ENCODE measurements around the gene ARHGAP45. TPM values are rescaled to one million over a fixed set of nuclear protein-coding genes. Genes with fewer than 3 reads are reported as not detected.

ARHGAP45 gene
- total and polyA plus RNA-seq, 2 of the 8 experiments (the other 6 are each of a cell fraction or from before 2014, with no cell fraction given): 31.4 to 41.8 TPM

DNA sequence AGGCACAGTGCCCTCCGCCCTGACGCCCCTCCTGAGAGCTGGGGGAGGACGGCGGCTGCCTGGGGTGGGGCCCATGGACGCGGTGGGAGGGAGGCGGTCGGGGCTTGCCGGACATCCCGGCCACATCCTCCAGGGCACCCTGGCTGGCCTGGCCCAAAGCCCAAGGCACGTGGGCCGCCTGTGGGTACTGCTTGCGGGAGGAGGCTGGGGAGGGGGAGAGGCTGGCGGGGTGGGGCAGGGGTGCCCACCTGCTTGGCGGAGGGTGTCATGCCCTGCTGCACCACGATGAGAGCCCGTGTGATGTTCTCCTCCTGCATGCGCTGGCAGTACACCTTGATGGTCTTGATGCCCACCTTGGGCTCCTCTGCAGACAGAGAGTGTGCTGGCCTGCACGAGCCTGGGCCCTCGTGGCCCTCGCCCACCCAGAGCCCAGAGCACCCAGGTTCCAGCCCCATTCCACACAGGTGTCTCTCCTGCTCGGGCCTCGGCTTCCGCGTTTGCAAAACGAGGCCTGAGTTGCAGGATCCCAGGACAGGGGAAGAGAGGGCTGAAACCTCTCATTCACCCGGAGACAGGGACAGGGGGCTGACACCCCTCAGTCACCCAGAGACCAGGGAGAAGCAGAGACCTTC is 24.7 kb downstream of the ARHGAP45 start:
- Histone ChIP-seq H4K5ac (ENCODE audit: insufficient read length, low read depth, low read length) (no peak overlapping the region), H2BK120ac (replicated peaks; ENCODE audit: low read depth, low read length) (no peak overlapping the region), H3K27me3 (replicated peaks in 1 of 4; ENCODE audit: control insufficient read depth in 3 of 4, extremely low read depth in 1 of 4, insufficient read depth in 3 of 4, low read length in 3 of 4) (no peaks in the 10 kb centered on the region; a peak in 1 of 7 replicates), H2AFZ (ENCODE audit: low read length) (no peak overlapping the region), H3K79me2 (ENCODE audit: control insufficient read depth in 1 of 2, insufficient read depth in 2 of 2, low read length in 2 of 2) (peaks cover 8 to 19% of the 10 kb centered on the region in 2 experiments), H3K4me1 (replicated peaks in 1 of 4; ENCODE audit: control insufficient read depth in 3 of 4, insufficient read depth in 4 of 4, low read length in 3 of 4) (peaks cover 0 to 8% (median 5%) of the 10 kb centered on the region in 4 experiments; a peak in 4 of 7 replicates), H3K56ac (replicated peaks; ENCODE audit: insufficient read length, low read depth, low read length) (no peak overlapping the region), H2AK5ac (ENCODE audit: low read depth, low read length) (no peak overlapping the region), H4K20me1 (replicated peaks in 1 of 2; ENCODE audit: control insufficient read depth in 1 of 2, insufficient read depth in 2 of 2, low read length in 2 of 2) (peaks cover 11 to 20% of the 10 kb centered on the region in 2 experiments), H3K14ac (ENCODE audit: insufficient read length) (no peak overlapping the region), H3K23me2 (ENCODE audit: low read depth, low read length) (peaks cover 5% of the 10 kb centered on the region), H3K9me3 (ENCODE audit: insufficient read depth in 2 of 2, low read depth in 1 of 2, low read length in 1 of 2) (no peaks in the 10 kb centered on the region), H2BK15ac (ENCODE audit: low read length) (no peak overlapping the region), H4K91ac (replicated peaks; ENCODE audit: insufficient read length, low read length) (no peak overlapping the region), H3K36me3 (ENCODE audit: control insufficient read depth in 2 of 4, insufficient read depth in 4 of 4, low read length in 3 of 4) (peaks cover 4 to 44% (median 19%) of the 10 kb centered on the region in 4 experiments; a peak in 7 of 8 replicates), H3K4me2 (ENCODE audit: insufficient read depth in 1 of 2, low read depth in 2 of 2, low read length in 2 of 2) (no peak overlapping the region), H3K23ac (ENCODE audit: insufficient read length) (no peak overlapping the region), H3K27ac (ENCODE audit: low read depth, low read length) (no peak overlapping the region), H4K8ac (ENCODE audit: extremely low read depth, insufficient read depth, low read length) (no peak overlapping the region; the same call in 1 of the 2 replicates), H2BK12ac (ENCODE audit: low read depth, low read length) (no peak overlapping the region), H3K79me1 (ENCODE audit: low read depth, low read length) (peaks cover 10% of the 10 kb centered on the region), H3K4me3 (ENCODE audit: extremely low read depth in 1 of 4, insufficient read depth in 2 of 4, low read depth in 3 of 4, low read length in 4 of 4) (no peak overlapping the region), H2BK20ac (ENCODE audit: low read length) (no peak overlapping the region), H2BK5ac (ENCODE audit: low read depth, low read length) (no peak overlapping the region), H3K18ac (ENCODE audit: extremely low read depth, low read length) (no peak overlapping the region), H3K4ac (replicated peaks; ENCODE audit: insufficient read length, low read depth, low read length) (no peak overlapping the region), H3K9ac (replicated peaks in 1 of 4; ENCODE audit: extremely low read depth in 1 of 4, low read depth in 3 of 4, low read length in 3 of 4) (no peak overlapping the region)
- ChIA-PET CTCF (ENCODE audit: partially characterized antibody) (interaction anchor here (0.8 to 3.0 kb wide), 4 partner anchors 22 to 130 kb away, joined by 3 to 10 read pairs (median 6); no protein-coding TSS in a partner anchor), POLR2A (ENCODE audit: partially characterized antibody) (interaction anchor here (1.0 to 8.7 kb wide), 9 partner anchors 9 to 64 kb away, joined by 3 to 116 read pairs (median 6); partner anchors contain the start of gene GPX4)
- no peak for TF ChIP-seq GABPA (IDR thresholded peaks at IDR 0.05; ENCODE audit: borderline replicate concordance, insufficient read depth, low read length)
- TF ChIP-seq HDAC6 (IDR thresholded peaks at IDR 0.05; ENCODE audit: low read depth, low read length): no peak
- no peak for TF ChIP-seq RBBP5 (IDR thresholded peaks at IDR 0.05; ENCODE audit: borderline replicate concordance, low read depth, low read length)
- no peak for TF ChIP-seq KDM1A (IDR thresholded peaks at IDR 0.05; ENCODE audit: borderline replicate concordance, low read length)
- no peak for TF ChIP-seq JUND (IDR thresholded peaks at IDR 0.05; ENCODE audit: low read length)
- no peak for TF ChIP-seq NANOG (IDR thresholded peaks at IDR 0.05; ENCODE audit: insufficient read depth, low read depth, low read length, poor library complexity, severe bottlenecking)
- TF ChIP-seq SAP30 (IDR thresholded peaks at IDR 0.05; ENCODE audit: insufficient read depth, insufficient replicate concordance, low read length): no peak
- TF ChIP-seq RXRA (IDR thresholded peaks at IDR 0.05; ENCODE audit: insufficient read depth, low read depth, low read length): no peak
- no peak for TF ChIP-seq ATF3 (IDR thresholded peaks at IDR 0.05; ENCODE audit: insufficient read depth, low read depth, low read length)
- TF ChIP-seq MAFK (IDR thresholded peaks at IDR 0.05; ENCODE audit: low read depth, low read length): no peak
- no peak for TF ChIP-seq EGR1 (IDR thresholded peaks at IDR 0.05; ENCODE audit: borderline replicate concordance, low read depth, low read length)
- TF ChIP-seq POU5F1 (IDR thresholded peaks at IDR 0.05; ENCODE audit: low read depth, low read length): no peak
- WGBS, 2 experiments (ENCODE audit: extremely low coverage in 1 of 2, insufficient coverage in 1 of 2, insufficient read length in 1 of 2, insufficient replicate concordance in 2 of 2, low coverage in 1 of 2, low lambda C conversion rate in 2 of 2, missing lambda C conversion rate in 1 of 2): 91% methylated on average over 23 of the region's 27 CpGs; no CpG with 5 or more reads in 1 of the 2 experiments
- DNase-seq (ENCODE audit: low read depth in 1 of 2, low spot score in 2 of 2) (no peak), FAIRE-seq (no peak)
